Measurements from ENCODE around the gene MEIS3.

- TF ChIP-seq CTCF (IDR thresholded peaks at IDR 0.05) = no peak
- no peak for TF ChIP-seq POLR2A (IDR thresholded peaks at IDR 0.05)
- TF ChIP-seq EP300 (IDR thresholded peaks at IDR 0.05) = no peak
- no peak for TF ChIP-seq POLR2AphosphoS5 (IDR thresholded peaks at IDR 0.05)
These were observed 16.6 kb upstream of the MEIS3 start for GRCh38 chr19:47435883-47436417.
